CD4-positive, alpha-beta T cell treated with Interleukin-12 subunit alpha and Interleukin-12 subunit beta, for 1 hour (primary cell): ENCODE measurements around the gene SCRN1.
A peak's percentile ranks its signal among the peaks of the same experiment; 100 is the strongest.

Experiments
- DNase-seq: peaks from one replicate; pipeline ENCODE4 v3.0.0-alpha.2; 2020

SCRN1 gene

GRCh38 chr7:30003098-30003497 lies 13.5 kb upstream of the SCRN1 start:
- DNase-seq: no peak

GRCh38 chr7:30001998-30002397 lies 12.4 kb upstream of the SCRN1 start:
- no peak for DNase-seq

- DNase-seq: no peak
Measured at GRCh38 chr7:29998489-29998888, 8.9 kb upstream of the SCRN1 start.

- DNase-seq: no peak
Measured at GRCh38 chr7:29996321-29996720, 6.7 kb upstream of the SCRN1 start.

- no peak for DNase-seq
Measured at GRCh38 chr7:29995652-29996051, 6.1 kb upstream of the SCRN1 start.

- no peak for DNase-seq
Measured at GRCh38 chr7:29993140-29993539, 3.5 kb upstream of the SCRN1 start.

- no peak for DNase-seq
Measured at GRCh38 chr7:29991937-29992336, 2.3 kb upstream of the SCRN1 start.

- DNase-seq: no peak
Measured at GRCh38 chr7:29990931-29991330, 1.3 kb upstream of the SCRN1 start.

- DNase-seq: peak; percentile 13
Measured at GRCh38 chr7:29988424-29989256, 961 bp downstream of the SCRN1 start.

- no peak for DNase-seq
Measured at GRCh38 chr7:29987811-29988317, 1.7 kb downstream of the SCRN1 start.

- DNase-seq: no peak
Measured at GRCh38 chr7:29987083-29987482, 2.5 kb downstream of the SCRN1 start.

GRCh38 chr7:29980151-29980550 lies 9.4 kb downstream of the SCRN1 start:
- no peak for DNase-seq

GRCh38 chr7:29977886-29978651 lies 11.5 kb downstream of the SCRN1 start:
- DNase-seq: no peak

GRCh38 chr7:29976673-29977415 lies 12.8 kb downstream of the SCRN1 start:
- no peak for DNase-seq

- no peak for DNase-seq
Measured at GRCh38 chr7:29976266-29976665, 13.3 kb downstream of the SCRN1 start.

- DNase-seq: no peak
Measured at GRCh38 chr7:29975561-29975960, 14.0 kb downstream of the SCRN1 start.

- DNase-seq: no peak
Measured at GRCh38 chr7:29974286-29974685, 15.3 kb downstream of the SCRN1 start.

GRCh38 chr7:29972315-29972669 lies 17.3 kb downstream of the SCRN1 start:
- DNase-seq: no peak

- no peak for DNase-seq
Measured at GRCh38 chr7:29971566-29972314, 17.9 kb downstream of the SCRN1 start.

GRCh38 chr7:29970158-29970557 lies 19.4 kb downstream of the SCRN1 start:
- DNase-seq: no peak

- no peak for DNase-seq
Measured at GRCh38 chr7:29969738-29970137, 19.9 kb downstream of the SCRN1 start.

GRCh38 chr7:29968683-29969395 lies 20.8 kb downstream of the SCRN1 start:
- DNase-seq: no peak
